H9 (cell line): ENCODE results near the gene ERP27. TPM values are rescaled to one million over a fixed set of nuclear protein-coding genes. Genes with fewer than 3 reads are reported as not detected.

Source experiments
- DNase-seq: peaks from one replicate; pipeline ENCODE4 v3.0.0-alpha.2; 2017
- H2AFZ ChIP-seq: one replicate; pipeline ENCODE4 v1.6.1; 2013; ENCODE audit warnings: mild to moderate bottlenecking, low read length, control low read depth, moderate library complexity
- H2AK5ac ChIP-seq: 2 replicates; pipeline ENCODE4 v1.6.1; 2013; ENCODE audit warnings: low read length, control low read depth, mixed read lengths; ENCODE audit not compliant: insufficient read length
- H2BK120ac ChIP-seq: one replicate; pipeline ENCODE4 v1.6.1; 2013; ENCODE audit warnings: low read depth, mild to moderate bottlenecking, low read length, control low read depth, inconsistent platforms; ENCODE audit not compliant: poor library complexity, severe bottlenecking
- H2BK12ac ChIP-seq: 2 replicates; pipeline ENCODE4 v1.6.1; 2013; ENCODE audit warnings: low read length, control low read depth, mixed read lengths, low read depth; ENCODE audit not compliant: insufficient read length
- H2BK15ac ChIP-seq: 2 replicates; pipeline ENCODE4 v1.6.1; 2013; ENCODE audit warnings: low read depth, low read length, control low read depth
- H2BK20ac ChIP-seq: one replicate; pipeline ENCODE4 v1.6.1; 2013; ENCODE audit warnings: low read depth, mild to moderate bottlenecking, low read length, control low read depth, inconsistent platforms; ENCODE audit not compliant: poor library complexity, severe bottlenecking
- H2BK5ac ChIP-seq: 2 replicates; pipeline ENCODE4 v1.6.1; 2013; ENCODE audit warnings: low read length, control low read depth, mixed read lengths; ENCODE audit not compliant: insufficient read length
- H3K14ac ChIP-seq: 2 replicates; pipeline ENCODE4 v1.6.1; 2013; ENCODE audit warnings: low read length, control low read depth; ENCODE audit not compliant: insufficient read depth
- H3K18ac ChIP-seq: 2 replicates; pipeline ENCODE4 v1.6.1; 2013; ENCODE audit warnings: low read depth, mild to moderate bottlenecking, mixed read lengths, low read length, control low read depth; ENCODE audit not compliant: insufficient read length
- H3K23ac ChIP-seq: 2 replicates; pipeline ENCODE4 v1.6.1; 2013; ENCODE audit warnings: low read length, control low read depth, mixed read lengths, low read depth; ENCODE audit not compliant: insufficient read length
- H3K23me2 ChIP-seq: 2 replicates; pipeline ENCODE4 v1.6.1; 2013; ENCODE audit warnings: low read depth, mild to moderate bottlenecking, mixed read lengths, low read length, control low read depth; ENCODE audit not compliant: insufficient read length, poor library complexity, severe bottlenecking
- H3K27ac ChIP-seq: 2 replicates; pipeline ENCODE4 v1.5.1; 2013; ENCODE audit warnings: low read length, control low read depth, mixed read lengths, low read depth; ENCODE audit not compliant: insufficient read length
- H3K27me3 ChIP-seq: 2 replicates; pipeline ENCODE4 v1.6.1; 2013; ENCODE audit warnings: low read length, control low read depth, inconsistent platforms; ENCODE audit not compliant: insufficient read depth
- H3K4ac ChIP-seq: 2 replicates; pipeline ENCODE4 v1.6.1; 2013; ENCODE audit warnings: low read depth, mild to moderate bottlenecking, control low read depth, inconsistent platforms, low read length, moderate library complexity
- H3K4me1 ChIP-seq: 2 replicates; pipeline ENCODE4 v1.6.1; 2013; ENCODE audit warnings: low read length, control low read depth, inconsistent platforms; ENCODE audit not compliant: insufficient read depth
- H3K4me2 ChIP-seq: 2 replicates; pipeline ENCODE4 v1.6.1; 2013; ENCODE audit warnings: low read length, control low read depth, mixed read lengths; ENCODE audit not compliant: insufficient read length, insufficient read depth
- H3K56ac ChIP-seq: 2 replicates; pipeline ENCODE4 v1.6.1; 2013; ENCODE audit warnings: low read depth, mild to moderate bottlenecking, mixed read lengths, low read length, control low read depth; ENCODE audit not compliant: insufficient read length
- H3K79me1 ChIP-seq: 2 replicates; pipeline ENCODE4 v1.6.1; 2013; ENCODE audit warnings: low read depth, mild to moderate bottlenecking, moderate library complexity, low read length, control low read depth, inconsistent platforms; ENCODE audit not compliant: insufficient read depth, poor library complexity, severe bottlenecking
- H3K79me2 ChIP-seq: 2 replicates; pipeline ENCODE4 v1.6.1; 2013; ENCODE audit warnings: low read length, control low read depth, inconsistent platforms; ENCODE audit not compliant: insufficient read depth
- H3K9ac ChIP-seq: 2 replicates; pipeline ENCODE4 v1.6.1; 2013; ENCODE audit warnings: low read length, control low read depth, mixed read lengths; ENCODE audit not compliant: insufficient read length; ENCODE audit errors: extremely low read depth
- H3K9me3 ChIP-seq: one replicate; pipeline ENCODE4 v1.6.1; 2013; ENCODE audit warnings: low read depth, low read length, inconsistent platforms; ENCODE audit not compliant: control insufficient read depth
- H3T11ph ChIP-seq: one replicate; pipeline ENCODE4 v1.6.1; 2013; ENCODE audit warnings: mild to moderate bottlenecking, low read length, control low read depth, inconsistent platforms
- H4K20me1 ChIP-seq: one replicate; pipeline ENCODE4 v1.6.1; 2013; ENCODE audit not compliant: control insufficient read depth, insufficient read length, insufficient read depth
- H4K5ac ChIP-seq: 2 replicates; pipeline ENCODE4 v1.6.1; 2013; ENCODE audit warnings: low read depth, mild to moderate bottlenecking, mixed read lengths, low read length, control low read depth; ENCODE audit not compliant: insufficient read length
- H4K8ac ChIP-seq: replicated peaks from 2 replicates; pipeline ENCODE4 v1.6.1; 2013; ENCODE audit warnings: low read length, control low read depth, mixed read lengths, low read depth; ENCODE audit not compliant: insufficient read length
- H4K91ac ChIP-seq: 2 replicates; pipeline ENCODE4 v1.6.1; 2013; ENCODE audit warnings: low read depth, mild to moderate bottlenecking, moderate library complexity, mixed read lengths, low read length, control low read depth; ENCODE audit not compliant: insufficient read length
- H3K27ac Mint-ChIP-seq, 3 experiments: 2 replicates in 2 of 3; 3 replicates in 1 of 3; pipeline ENCODE4 v1.8.0; 2020 to 2021; ENCODE audit warnings: mixed read lengths in 3 of 3, mild to moderate bottlenecking in 1 of 3, moderate library complexity in 1 of 3
- H3K27me3 Mint-ChIP-seq: 2 replicates; pipeline ENCODE4 v1.8.0; 2021; ENCODE audit warnings: low read depth, mild to moderate bottlenecking, moderate library complexity, mixed read lengths
- H3K36me3 Mint-ChIP-seq, 3 experiments: 2 replicates in 2 of 3; 3 replicates in 1 of 3; pipeline ENCODE4 v1.8.0; 2020 to 2021; ENCODE audit warnings: low read depth in 3 of 3, mixed read lengths in 3 of 3; ENCODE audit not compliant: insufficient read depth in 1 of 3
- H3K4me1 Mint-ChIP-seq, 2 experiments: 2 replicates each; pipeline ENCODE4 v1.8.0; 2020; ENCODE audit warnings: mixed read lengths in 2 of 2
- H3K4me3 Mint-ChIP-seq, 2 experiments: 2 replicates in 1 of 2; 3 replicates in 1 of 2; pipeline ENCODE4 v1.8.0; 2020 to 2021; ENCODE audit warnings: mild to moderate bottlenecking in 2 of 2, mixed read lengths in 2 of 2, moderate library complexity in 1 of 2
- H3K9me3 Mint-ChIP-seq, 2 experiments: 2 replicates in 1 of 2; 3 replicates in 1 of 2; pipeline ENCODE4 v1.8.0; 2020; ENCODE audit warnings: mild to moderate bottlenecking in 2 of 2, mixed read lengths in 2 of 2, moderate library complexity in 1 of 2
- CTCF ChIP-seq: fragments of 200-600 bp; sonication (generic); conservative IDR thresholded peaks from 3 replicates; pipeline ENCODE4 v1.8.0; 2021; ENCODE audit warnings: antibody characterized with exemption, mild to moderate bottlenecking
- WGBS: extraction: QIAGEN DNeasy Blood & Tissue Kit; methylation state at CpG from one replicate; pipeline ENCODE4 v1.1.7; 2013; ENCODE audit warnings: missing lambda C conversion rate, low lambda C conversion rate, mixed read lengths; ENCODE audit not compliant: insufficient read length; ENCODE audit errors: extremely low coverage; 5-methylcytosine and 5-hydroxymethylcytosine counted together
- total RNA-seq: library from RNA; stranded (reverse); gene quantifications from 2 replicates; pipeline ENCODE4 v1.2.1, GENCODE V29; 2021

ERP27 gene
- total RNA-seq, 1 experiment from 2014 or later = not detected

DNA sequence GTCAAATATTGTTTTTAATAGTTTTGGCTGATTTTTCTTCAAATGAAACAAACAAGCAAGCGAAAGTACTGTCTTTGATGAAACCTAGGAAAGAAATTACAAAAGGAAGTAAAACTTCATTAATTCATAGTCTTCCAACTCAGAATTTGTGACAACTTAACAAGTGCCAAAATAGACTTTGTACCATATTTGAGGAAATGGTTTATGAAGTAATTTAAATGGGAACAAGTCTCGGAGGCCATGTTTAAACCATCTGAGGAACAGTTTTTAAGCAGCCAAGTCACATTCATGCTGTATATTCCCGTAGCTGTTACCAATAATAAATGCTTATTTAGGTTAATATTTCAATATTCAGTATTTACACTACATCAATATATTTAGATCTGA, 23.8 kb upstream of the ERP27 start:
- no peaks in the 10 kb centered on the region for H3K27me3 Mint-ChIP-seq
- Histone ChIP-seq H3K9me3 (no peaks in the 10 kb centered on the region), H2AK5ac (no peak overlapping the region), H2BK20ac (no peak overlapping the region), H4K5ac (no peak overlapping the region), H3K27ac (no peak overlapping the region), H3K23me2 (no peaks in the 10 kb centered on the region), H4K91ac (no peak overlapping the region), H4K8ac (no peak overlapping the region), H2AFZ (no peak overlapping the region), H3K14ac (no peak overlapping the region), H2BK15ac (no peak overlapping the region), H3K27me3 (no peaks in the 10 kb centered on the region), H3K23ac (no peak overlapping the region), H3K9ac (no peak overlapping the region), H3K79me2 (no peaks in the 10 kb centered on the region), H3K4ac (no peak overlapping the region), H2BK12ac (no peak overlapping the region), H3K4me1 (peaks cover 3% of the 10 kb centered on the region), H2BK120ac (no peak overlapping the region), H3T11ph (no peak overlapping the region), H3K18ac (no peak overlapping the region), H3K56ac (no peak overlapping the region), H3K79me1 (no peaks in the 10 kb centered on the region), H2BK5ac (no peak overlapping the region), H4K20me1 (no peaks in the 10 kb centered on the region), H3K4me2 (no peak overlapping the region)
- no peaks in the 10 kb centered on the region for H3K36me3 Mint-ChIP-seq
- no CpG with 5 or more reads among the region's 3 CpGs for WGBS
- H3K4me1 Mint-ChIP-seq = peaks cover 12 to 13% of the 10 kb centered on the region in 2 experiments
- no peak for TF ChIP-seq CTCF
- DNase-seq = no peak
- H3K27ac Mint-ChIP-seq = no peak overlapping the region
- H3K9me3 Mint-ChIP-seq = no peaks in the 10 kb centered on the region
- H3K4me3 Mint-ChIP-seq = no peak overlapping the region
